Subcutaneous abdominal adipose tissue (tissue), 5 donors: Measurements from ENCODE around the gene ST8SIA1.

Experiments used
- H3K27ac ChIP-seq: one replicate; pipeline ENCODE4 v1.7.0; 2013; ENCODE audit warnings: low read depth, mild to moderate bottlenecking, inconsistent platforms, low read length, moderate library complexity
- H3K27me3 ChIP-seq, 5 donors: one replicate each; pipeline ENCODE4 v1.7.0; 2013; ENCODE audit warnings: low read length in 5 of 5, inconsistent platforms in 1 of 5; ENCODE audit not compliant: control insufficient read depth in 5 of 5, insufficient read depth in 4 of 5
- H3K36me3 ChIP-seq, 5 donors: one replicate each; pipeline ENCODE4 v1.7.0; 2013; ENCODE audit warnings: low read length in 5 of 5; ENCODE audit not compliant: control insufficient read depth in 5 of 5, insufficient read depth in 5 of 5
- H3K4me1 ChIP-seq, 5 donors: one replicate each; pipeline ENCODE4 v1.7.0; 2013; ENCODE audit warnings: low read length in 5 of 5, mild to moderate bottlenecking in 3 of 5, moderate library complexity in 1 of 5; ENCODE audit not compliant: control insufficient read depth in 5 of 5, insufficient read depth in 5 of 5
- H3K4me3 ChIP-seq, 5 donors: one replicate each; pipeline ENCODE4 v1.7.0; 2013; ENCODE audit warnings: low read length in 5 of 5, low read depth in 1 of 5
- H3K9ac ChIP-seq, 5 donors: one replicate each; pipeline ENCODE4 v1.7.0; 2013; ENCODE audit warnings: low read length in 5 of 5, mild to moderate bottlenecking in 4 of 5, moderate library complexity in 3 of 5
- H3K9me3 ChIP-seq, 5 donors: one replicate each; pipeline ENCODE4 v1.7.0; 2013; ENCODE audit warnings: low read length in 5 of 5; ENCODE audit not compliant: control insufficient read depth in 5 of 5
- donor health status: healthy.
- donor health status: healthy.
- donor health status: healthy.
- donor health status: healthy.
- donor health status: healthy.

Gene ST8SIA1

DNA sequence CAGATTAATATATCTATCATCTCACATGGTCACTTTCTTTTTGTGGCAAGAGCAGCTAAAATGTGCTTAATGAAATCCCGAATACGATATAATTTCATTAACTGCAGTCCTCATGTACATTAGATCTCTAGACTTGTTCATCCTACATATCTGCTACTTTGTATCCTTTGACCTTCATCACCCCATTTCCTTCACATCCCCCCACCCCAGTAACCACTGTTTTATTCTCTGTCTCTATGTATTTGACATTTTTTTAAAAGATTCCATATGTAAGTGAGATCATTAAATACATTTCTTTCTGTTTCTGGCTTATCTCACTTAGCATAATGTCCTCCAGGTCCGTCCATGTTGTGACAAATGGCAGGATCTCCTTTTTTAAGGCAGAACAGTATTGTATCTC lies 23.0 kb upstream of the ST8SIA1 start:
- Histone ChIP-seq H3K4me3 (no peak overlapping the region), H3K9ac (no peak overlapping the region), H3K9me3 (no peaks in the 10 kb centered on the region), H3K4me1 (no peaks in the 10 kb centered on the region), H3K36me3 (no peaks in the 10 kb centered on the region), H3K27ac (no peak overlapping the region), H3K27me3 (no peaks in the 10 kb centered on the region)

DNA sequence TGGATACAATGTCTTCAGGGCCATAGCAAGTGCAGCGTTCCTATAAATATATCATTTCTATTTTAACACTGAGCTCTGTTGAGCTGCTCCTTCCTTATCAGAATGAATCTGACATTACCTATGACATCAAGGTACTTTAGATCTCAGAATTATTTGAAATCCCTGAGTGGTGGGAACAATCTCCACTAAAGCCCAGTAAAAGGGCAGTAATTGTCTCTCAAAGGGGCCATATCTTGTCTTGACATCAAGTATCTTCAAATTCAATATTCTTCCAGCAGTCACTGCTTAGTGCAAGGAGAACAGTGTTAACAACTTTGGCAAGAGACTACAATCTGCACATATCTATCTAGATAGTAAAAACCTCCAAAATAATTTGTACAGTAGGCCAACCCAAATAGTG lies 21.7 kb upstream of the ST8SIA1 start:
- Histone ChIP-seq H3K4me1 (no peaks in the 10 kb centered on the region), H3K36me3 (no peaks in the 10 kb centered on the region), H3K4me3 (no peak overlapping the region), H3K9me3 (no peaks in the 10 kb centered on the region), H3K9ac (no peak overlapping the region), H3K27ac (no peak overlapping the region), H3K27me3 (no peaks in the 10 kb centered on the region)

DNA sequence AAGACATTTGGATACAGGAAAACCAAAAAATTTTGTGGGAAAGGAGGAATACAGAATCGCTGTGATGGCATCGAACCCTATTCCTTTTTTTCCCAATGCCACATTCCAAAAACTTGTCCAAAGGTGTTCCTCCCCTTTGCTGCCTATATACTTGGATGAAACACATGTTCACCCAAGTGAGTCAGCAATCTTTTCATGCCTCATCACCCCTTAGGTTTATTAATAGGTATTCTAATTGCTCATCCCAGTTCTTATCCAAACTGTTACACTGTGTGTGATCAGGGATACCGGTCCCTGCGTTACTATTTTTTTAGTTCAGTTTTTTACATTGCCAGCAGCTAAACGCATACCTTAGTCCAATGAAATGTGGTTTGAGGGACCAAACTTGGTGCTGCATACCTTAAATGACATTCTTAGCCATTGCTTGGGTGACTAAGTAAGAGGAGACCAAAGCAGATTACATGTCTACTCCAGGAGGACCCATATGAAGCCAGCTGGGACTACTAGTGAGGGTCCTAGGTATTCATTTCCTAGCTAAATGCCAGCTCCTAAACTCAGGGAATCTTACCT lies 20.6 kb upstream of the ST8SIA1 start:
- H3K4me3 ChIP-seq: no peak overlapping the region
- no peak overlapping the region for H3K9ac ChIP-seq
- no peak overlapping the region for H3K27ac ChIP-seq

DNA sequence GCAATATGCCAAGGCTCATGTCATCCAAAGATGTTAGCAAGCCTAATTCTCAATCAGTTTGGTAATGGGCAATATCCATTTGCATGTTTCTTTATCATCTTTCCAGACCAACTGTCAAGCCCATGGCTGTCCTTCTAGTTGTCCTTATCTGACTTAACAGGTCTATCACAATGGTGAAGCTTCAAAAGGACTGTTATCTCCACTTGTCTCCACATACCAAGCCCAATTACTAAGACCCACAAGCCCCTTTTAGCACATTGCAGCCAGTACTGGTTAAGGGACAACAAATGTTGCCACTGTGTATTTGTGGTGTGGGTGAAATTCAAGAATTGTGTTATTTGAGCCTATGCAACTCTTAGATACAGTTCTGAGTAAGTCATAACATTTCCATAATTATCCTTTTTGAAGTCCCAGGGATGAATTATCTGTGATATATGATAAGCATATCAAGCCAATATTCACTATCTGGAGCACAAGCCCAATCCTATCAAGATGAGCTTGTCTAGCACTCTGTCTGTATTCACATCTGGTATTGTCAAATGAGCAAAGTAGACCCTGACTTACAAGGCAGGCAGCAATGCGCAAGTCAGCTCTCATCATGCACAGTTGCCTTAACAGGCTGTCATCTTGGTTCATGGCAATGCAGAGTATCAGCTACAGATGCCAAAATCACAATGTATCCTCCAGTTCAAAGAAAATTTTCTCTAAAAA lies 19.3 kb upstream of the ST8SIA1 start:
- Histone ChIP-seq H3K9me3 (no peaks in the 10 kb centered on the region), H3K27me3 (no peaks in the 10 kb centered on the region), H3K36me3 (no peaks in the 10 kb centered on the region), H3K4me1 (no peaks in the 10 kb centered on the region), H3K9ac (no peak overlapping the region), H3K27ac (no peak overlapping the region), H3K4me3 (no peak overlapping the region)

More for the DNA sequence above, 20.6 kb upstream of the ST8SIA1 start:
- H3K9me3 ChIP-seq: no peaks in the 10 kb centered on the region
- H3K27me3 ChIP-seq: no peaks in the 10 kb centered on the region
- no peaks in the 10 kb centered on the region for H3K36me3 ChIP-seq
- no peaks in the 10 kb centered on the region for H3K4me1 ChIP-seq

DNA sequence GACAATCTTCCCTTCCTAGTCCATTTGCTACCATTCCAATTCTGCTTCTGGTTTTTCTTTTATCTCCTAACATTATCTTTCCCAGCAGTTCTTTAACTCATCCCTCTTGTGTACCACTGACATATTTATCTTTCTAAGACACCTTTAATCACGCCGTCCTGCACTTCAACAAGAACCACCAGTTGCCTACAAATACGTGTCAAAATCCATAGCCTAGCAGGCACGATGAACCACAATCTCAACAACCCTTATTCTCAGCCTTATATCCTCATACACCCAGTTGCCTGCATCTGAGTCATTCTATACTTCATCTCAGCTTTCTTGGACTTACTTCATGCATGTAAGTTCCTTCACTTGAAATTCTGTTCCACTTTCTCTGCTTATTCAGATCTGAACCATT lies 16.4 kb upstream of the ST8SIA1 start:
- H3K27ac ChIP-seq: no peak overlapping the region
- H3K4me1 ChIP-seq: no peaks in the 10 kb centered on the region
- H3K9ac ChIP-seq: no peak overlapping the region
- no peaks in the 10 kb centered on the region for H3K27me3 ChIP-seq
- H3K9me3 ChIP-seq: peaks cover 0 to 5% (median 0%) of the 10 kb centered on the region in 5 donors
- no peak overlapping the region for H3K4me3 ChIP-seq
- H3K36me3 ChIP-seq: no peaks in the 10 kb centered on the region

DNA sequence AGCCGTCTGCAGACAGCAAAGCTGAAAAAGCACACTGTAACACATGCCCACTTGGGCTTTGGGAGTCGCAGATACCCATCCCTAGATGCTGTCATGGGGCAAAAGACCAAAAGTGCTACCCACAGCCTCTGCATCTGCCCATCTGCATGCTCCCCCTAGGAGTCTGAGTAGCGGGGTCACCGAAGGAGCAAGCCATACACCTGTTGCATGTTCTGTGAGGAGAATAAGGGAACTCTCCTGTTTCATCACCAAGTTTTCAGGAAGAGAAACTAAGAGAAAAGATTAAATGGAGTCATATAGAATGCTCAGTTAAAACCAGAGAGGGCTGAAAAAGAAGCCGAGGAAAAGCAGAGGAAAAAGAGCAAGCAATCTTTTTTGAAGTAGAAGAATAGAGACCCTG lies 13.7 kb upstream of the ST8SIA1 start:
- H3K36me3 ChIP-seq: no peaks in the 10 kb centered on the region
- no peak overlapping the region for H3K9ac ChIP-seq
- H3K27ac ChIP-seq: no peak overlapping the region
- no peaks in the 10 kb centered on the region for H3K27me3 ChIP-seq
- no peaks in the 10 kb centered on the region for H3K4me1 ChIP-seq
- H3K9me3 ChIP-seq: peaks cover 0 to 5% (median 0%) of the 10 kb centered on the region in 5 donors
- no peak overlapping the region for H3K4me3 ChIP-seq

DNA sequence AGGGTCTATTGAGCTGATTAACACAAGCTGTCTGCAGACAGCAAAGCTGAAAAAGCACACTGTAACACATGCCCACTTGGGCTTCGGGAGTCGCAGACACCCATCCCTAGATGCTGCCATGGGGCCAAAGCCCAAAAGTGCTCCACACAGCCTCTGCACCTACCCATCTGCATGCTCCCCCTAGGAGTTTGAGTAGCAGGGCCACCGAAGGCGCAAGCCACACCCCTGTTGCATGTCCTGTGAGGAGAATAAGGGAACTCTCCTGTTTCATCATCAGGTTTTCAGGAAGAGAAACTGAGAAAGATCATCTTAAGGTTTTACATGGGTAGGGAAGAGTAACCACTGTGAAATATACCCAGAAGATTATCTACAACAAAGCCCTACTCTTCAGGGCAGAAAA lies 5.6 kb upstream of the ST8SIA1 start:
- Histone ChIP-seq H3K27me3 (no peaks in the 10 kb centered on the region), H3K27ac (no peak overlapping the region), H3K4me1 (peaks cover 0 to 7% (median 3%) of the 10 kb centered on the region in 5 donors), H3K36me3 (no peaks in the 10 kb centered on the region), H3K9ac (no peak overlapping the region), H3K4me3 (no peak overlapping the region), H3K9me3 (no peaks in the 10 kb centered on the region)

DNA sequence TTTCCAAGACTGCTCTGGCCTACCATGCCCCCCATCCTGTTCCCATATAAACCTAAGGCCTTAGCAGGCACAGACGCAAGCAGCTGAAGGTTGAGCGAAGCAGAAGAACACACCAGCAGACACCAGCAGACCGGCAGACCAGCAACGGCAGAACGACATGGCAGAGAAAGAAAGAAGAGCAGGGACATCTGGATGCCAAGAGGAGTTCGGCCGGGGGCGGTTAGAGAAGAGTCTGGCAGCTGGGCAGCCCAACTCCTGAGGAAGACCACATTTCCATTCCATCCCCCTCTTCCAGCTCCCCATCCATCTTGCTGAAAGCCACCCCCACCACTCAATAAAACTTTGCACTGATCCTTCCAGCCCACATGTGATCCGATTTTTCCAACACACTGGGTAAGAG lies 5.2 kb upstream of the ST8SIA1 start:
- Histone ChIP-seq H3K4me1 (peaks cover 0 to 11% (median 7%) of the 10 kb centered on the region in 5 donors), H3K36me3 (no peaks in the 10 kb centered on the region)

DNA sequence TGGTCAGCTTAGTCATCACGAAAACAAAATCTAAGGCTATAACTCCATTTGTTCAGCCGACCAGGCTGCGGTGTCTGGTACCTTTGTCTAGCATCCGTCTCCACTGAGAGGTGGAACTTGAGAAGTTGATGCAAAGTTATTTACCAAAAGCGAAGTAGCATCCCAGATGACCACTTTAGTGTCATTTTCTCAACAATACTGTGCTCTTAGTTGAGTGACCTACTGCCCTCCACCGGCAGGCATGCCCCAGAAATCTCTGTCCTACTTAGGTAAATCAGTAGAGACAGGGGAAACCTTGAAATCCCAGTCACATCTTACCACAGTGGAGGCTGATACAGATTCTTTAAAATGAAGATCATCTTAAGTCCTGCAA lies 1.3 kb upstream of the ST8SIA1 start:
- no peaks in the 10 kb centered on the region for H3K36me3 ChIP-seq
- peak overlapping the region in 3 of 5 donors; percentile 54 to 86 (median 66) for H3K4me3 ChIP-seq
- no peaks in the 10 kb centered on the region for H3K9me3 ChIP-seq
- peaks cover 6 to 15% (median 12%) of the 10 kb centered on the region in 5 donors for H3K27me3 ChIP-seq
- no peak overlapping the region for H3K27ac ChIP-seq
- peaks cover 0 to 31% (median 20%) of the 10 kb centered on the region in 5 donors for H3K4me1 ChIP-seq
- no peak overlapping the region for H3K9ac ChIP-seq

More for the DNA sequence above, 5.2 kb upstream of the ST8SIA1 start:
- Histone ChIP-seq H3K9ac (no peak overlapping the region), H3K4me3 (no peak overlapping the region), H3K27ac (no peak overlapping the region), H3K9me3 (no peaks in the 10 kb centered on the region), H3K27me3 (no peaks in the 10 kb centered on the region)

DNA sequence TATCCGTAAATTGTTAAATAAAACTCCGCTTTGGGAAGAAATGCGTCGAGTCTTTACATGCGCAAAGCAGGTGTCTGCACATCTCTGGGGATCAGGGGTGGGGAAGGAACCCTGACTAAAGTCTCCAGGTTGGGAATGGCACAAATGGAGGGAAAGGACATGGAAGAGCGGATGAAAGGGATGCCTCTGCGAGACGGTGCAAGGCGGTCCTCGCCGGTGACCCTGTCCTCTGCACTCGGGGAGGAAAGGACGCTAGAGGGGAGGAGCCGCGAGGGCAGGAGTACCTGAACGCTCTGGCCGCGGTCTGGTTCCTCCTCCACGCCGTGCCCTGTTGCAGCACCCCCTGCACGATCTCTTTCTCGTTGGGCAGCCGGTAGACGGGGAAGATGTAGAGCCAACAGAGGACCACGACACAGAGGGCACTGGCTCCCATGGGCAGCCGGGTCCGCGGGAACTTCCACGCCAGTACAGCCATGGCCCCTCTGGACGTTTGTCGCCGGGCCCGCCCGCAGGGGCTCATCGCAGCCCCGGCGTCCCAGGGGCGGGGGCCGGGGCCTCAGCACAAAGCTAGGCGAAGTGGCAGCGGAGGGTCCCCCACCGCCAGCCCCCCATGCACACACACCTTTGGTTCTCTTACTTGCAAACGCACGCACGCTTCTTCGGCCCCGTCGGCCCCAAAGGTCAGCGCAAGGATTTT lies 646 bp downstream of the ST8SIA1 start:
- no peaks in the 10 kb centered on the region for H3K9me3 ChIP-seq
- no peaks in the 10 kb centered on the region for H3K36me3 ChIP-seq
- peaks cover 0 to 31% (median 20%) of the 10 kb centered on the region in 5 donors for H3K4me1 ChIP-seq
- peak overlapping the region; percentile 54 to 86 (median 68) for H3K4me3 ChIP-seq
- H3K27ac ChIP-seq: no peak overlapping the region
- H3K27me3 ChIP-seq: peaks cover 6 to 15% (median 12%) of the 10 kb centered on the region in 5 donors
- peak overlapping the region in 2 of 5 donors; percentile 31 to 59 for H3K9ac ChIP-seq
